GM12878 (cell line): Measurements from ENCODE around the gene UNC50. TPM values are rescaled to one million over a fixed set of nuclear protein-coding genes. Genes with fewer than 3 reads are reported as not detected.

ENCODE experiments used
- ATAC-seq: fragments of 200-7000 bp; cut with Tn5 transposase; 3 replicates; pipeline ENCODE4 v1.9.1; 2020; ENCODE audit warnings: mild to moderate bottlenecking, moderate library complexity
- BruUV-seq: library from RNA; stranded (reverse); fragments of 400-500 nt; replicated peaks from 2 replicates; lab custom pipeline; 2021; lab: Mats Ljungman, UMichigan
- CTCF ChIA-PET: fragments of 300-600 bp; sonication (Branson Sonifier 250); formaldehyde crosslinking; extraction: SDS; loops from one replicate; lab custom pipeline; 2021; ENCODE audit warnings: inconsistent platforms; lab: Yijun Ruan, JAX
- POLR2A ChIA-PET: fragments of 350-600 bp; formaldehyde crosslinking; extraction: SDS; loops from one replicate; lab custom pipeline; 2021; ENCODE audit warnings: inconsistent platforms; lab: Charles Lee
- RAD21 ChIA-PET: fragments of 300-600 bp; sonication (Branson Sonifier 250); formaldehyde crosslinking; loops from one replicate; lab custom pipeline; 2023; ENCODE audit warnings: antibody characterized with exemption; ENCODE audit not compliant: unreplicated experiment; lab: Charles Lee
- SMC1A ChIA-PET: fragments of 300-600 bp; sonication (Branson Sonifier 250); formaldehyde crosslinking; loops from one replicate; lab custom pipeline; 2023; ENCODE audit not compliant: unreplicated experiment, uncharacterized antibody; lab: Charles Lee
- DNase-seq: peaks from one replicate; pipeline ENCODE4 v3.0.0-alpha.2; 2011; ENCODE audit warnings: low read depth, low spot score
- FAIRE-seq: peaks from 3 replicates; lab custom pipeline; 2011; peaks lifted over from hg19 to GRCh38; lab: Jason Lieb, UNC
- H2AFZ ChIP-seq: 2 replicates; pipeline ENCODE4 v1.6.0; 2011; ENCODE audit warnings: low read depth, low read length, control low read depth; ENCODE audit not compliant: control insufficient read depth
- H3K27ac ChIP-seq: 2 replicates; pipeline ENCODE4 v1.5.1; 2011; ENCODE audit warnings: control low read depth; ENCODE audit not compliant: control insufficient read depth, insufficient read depth
- H3K27me3 ChIP-seq, 2 experiments: replicated peaks in 1 of 2; 2 replicates each; pipeline versions ENCODE4 v1.6.0 to v1.6.1; 2011; ENCODE audit warnings: low read length in 1 of 2; ENCODE audit not compliant: control insufficient read depth in 2 of 2, insufficient read depth in 2 of 2
- H3K36me3 ChIP-seq, 2 experiments: 2 replicates each; pipeline ENCODE4 v1.5.1; 2011; ENCODE audit warnings: low read length in 1 of 2; ENCODE audit not compliant: control insufficient read depth in 2 of 2, insufficient read depth in 2 of 2
- H3K4me1 ChIP-seq: 2 replicates; pipeline ENCODE4 v1.6.1; 2011; ENCODE audit warnings: mild to moderate bottlenecking, low read length, moderate library complexity, mixed read lengths; ENCODE audit not compliant: control insufficient read depth, insufficient read depth
- H3K4me2 ChIP-seq: 2 replicates; pipeline ENCODE4 v1.6.0; 2011; ENCODE audit warnings: control low read depth; ENCODE audit not compliant: control insufficient read depth, insufficient read depth
- H3K4me3 ChIP-seq: fragments of 200-600 bp; sonication (generic); 2 replicates; pipeline ENCODE4 v1.5.1; 2016
- H3K79me2 ChIP-seq: 2 replicates; pipeline ENCODE4 v1.6.0; 2011; ENCODE audit warnings: low read length; ENCODE audit not compliant: control insufficient read depth, insufficient read depth
- H3K9ac ChIP-seq: 2 replicates; pipeline ENCODE4 v1.8.0; 2011; ENCODE audit warnings: low read length, control low read depth, mixed read lengths; ENCODE audit not compliant: control insufficient read depth, insufficient read depth
- H3K9me3 ChIP-seq: replicated peaks from 3 replicates; pipeline ENCODE4 v1.5.1; 2011; ENCODE audit warnings: mild to moderate bottlenecking, low read length; ENCODE audit not compliant: control insufficient read depth, insufficient read depth
- H4K20me1 ChIP-seq: 2 replicates; pipeline ENCODE4 v1.6.0; 2011; ENCODE audit not compliant: control insufficient read depth, insufficient read depth
- DPF2 ChIP-seq: fragments of 450-650 bp; IDR thresholded peaks from 2 replicates; pipeline ENCODE4 v1.6.1; 2017; ENCODE audit warnings: mild to moderate bottlenecking
- EGR1 ChIP-seq, 2 experiments: IDR thresholded peaks; 1 replicate in 1 of 2; 2 replicates in 1 of 2; pipeline ENCODE4 v1.6.1; 2011 to 2012; ENCODE audit warnings: low read depth in 2 of 2, low read length in 2 of 2, borderline replicate concordance in 1 of 2, mild to moderate bottlenecking in 1 of 2, moderate library complexity in 1 of 2
- EP300 ChIP-seq, 2 experiments: fragments of 150-350 bp in 1 of 2; IDR thresholded peaks; 2 replicates each; pipeline ENCODE4 v1.6.1; 2011 to 2012; ENCODE audit warnings: low read depth in 2 of 2, low read length in 2 of 2, borderline replicate concordance in 1 of 2, improper control_type of control experiment in 1 of 2, inconsistent platforms in 1 of 2; ENCODE audit not compliant: control insufficient read depth in 1 of 2
- NR2C1 ChIP-seq: fragments of 450-650 bp; IDR thresholded peaks from 2 replicates; pipeline ENCODE4 v1.6.1; 2017; ENCODE audit warnings: antibody characterized with exemption, mild to moderate bottlenecking, moderate library complexity
- RB1 ChIP-seq: fragments of 450-650 bp; formaldehyde crosslinking; IDR thresholded peaks from 2 replicates; pipeline ENCODE4 v1.6.1; 2017; ENCODE audit warnings: mild to moderate bottlenecking, borderline replicate concordance
- SIN3A ChIP-seq: IDR thresholded peaks from 2 replicates; pipeline ENCODE4 v1.6.1; 2012; ENCODE audit warnings: low read depth, low read length, improper control_type of control experiment
- WRNIP1 ChIP-seq: IDR thresholded peaks from 2 replicates; pipeline ENCODE4 v1.6.1; 2011; ENCODE audit warnings: low read depth, low read length, improper control_type of control experiment, borderline replicate concordance
- YBX1 ChIP-seq: fragments of 450-650 bp; IDR thresholded peaks from 2 replicates; pipeline ENCODE4 v1.6.1; 2016; ENCODE audit warnings: antibody characterized with exemption
- WGBS: methylation state at CpG from one replicate; pipeline ENCODE4 v1.1.6; 2016; ENCODE audit warnings: low lambda C conversion rate; ENCODE audit not compliant: insufficient replicate concordance, insufficient coverage; ENCODE audit errors: missing lambda C conversion rate; 5-methylcytosine and 5-hydroxymethylcytosine counted together
- in situ Hi-C: fragments of 300-500 bp; cut with MboI; formaldehyde crosslinking; loops from 9 replicates; pipeline ENCODE4 v1.14.3; 2018; ENCODE audit warnings: mixed read lengths
- intact Hi-C: fragments of 100-400 bp; cut with micrococcal nuclease; formaldehyde crosslinking; loops from one replicate; pipeline ENCODE4 v1.14.2; 2022; ENCODE audit not compliant: unreplicated experiment
- polyA plus RNA-seq, 11 experiments: library from polyadenylated mRNA; depleted of rRNA in 4 of 11; unstranded in 6 of 11; stranded (reverse) in 5 of 11; fragments of >200 nt; fragmentation: Nextera tagmentation in 4 of 11; fragmentation: Illumina TruSeq in 1 of 11; extraction: Ambion mirVana in 4 of 11; extraction: Trizol in 1 of 11; gene quantifications; 1 replicate in 1 of 11; 2 replicates in 10 of 11; pipeline versions ENCODE4 v1.2.1 to v1.2.3, GENCODE V29; 2011 to 2016; ENCODE audit warnings: inconsistent platforms in 2 of 11, missing spikeins in 2 of 11, low read depth in 1 of 11
- total RNA-seq, 4 experiments: library from RNA; depleted of rRNA in 3 of 4; stranded (reverse); fragments of >200 nt in 3 of 4; fragmentation: Illumina TruSeq in 1 of 4; extraction: Trizol in 1 of 4; gene quantifications; 2 replicates each; pipeline versions ENCODE4 v1.2.1 to v1.2.3, GENCODE V29; 2013 to 2021
- TF ChIP-seq, protein P1 (sequence below): IDR thresholded peaks from 2 replicates; pipeline ENCODE4 v1.6.1; 2012; ENCODE audit warnings: low read depth, low read length, improper control_type of control experiment

Gene UNC50
- total and polyA plus RNA-seq, 10 of the 15 experiments (the other 5 are each of a cell fraction or from before 2014, with no cell fraction given) = 25.5 to 76.3 (median 37.8) TPM

- TF ChIP-seq NR2C1 (no peak), SIN3A (no peak), RB1 (no peak), YBX1 (no peak), WRNIP1 (no peak), EGR1 (IDR thresholded peaks at IDR 0.05; ENCODE audit: borderline replicate concordance in 1 of 2, low read depth in 2 of 2, low read length in 2 of 2) (no peak), DPF2 (no peak), EP300 (IDR thresholded peaks at IDR 0.05; ENCODE audit: borderline replicate concordance in 1 of 2, control insufficient read depth in 1 of 2, low read depth in 2 of 2, low read length in 2 of 2) (no peak)
- TF ChIP-seq, protein P1, sequence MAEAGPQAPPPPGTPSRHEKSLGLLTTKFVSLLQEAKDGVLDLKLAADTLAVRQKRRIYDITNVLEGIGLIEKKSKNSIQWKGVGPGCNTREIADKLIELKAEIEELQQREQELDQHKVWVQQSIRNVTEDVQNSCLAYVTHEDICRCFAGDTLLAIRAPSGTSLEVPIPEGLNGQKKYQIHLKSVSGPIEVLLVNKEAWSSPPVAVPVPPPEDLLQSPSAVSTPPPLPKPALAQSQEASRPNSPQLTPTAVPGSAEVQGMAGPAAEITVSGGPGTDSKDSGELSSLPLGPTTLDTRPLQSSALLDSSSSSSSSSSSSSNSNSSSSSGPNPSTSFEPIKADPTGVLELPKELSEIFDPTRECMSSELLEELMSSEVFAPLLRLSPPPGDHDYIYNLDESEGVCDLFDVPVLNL = no peak
- Histone ChIP-seq H3K36me3 (peaks cover 0 to 16% of the 10 kb centered on the region in 2 experiments; a peak in 2 of 4 replicates), H3K4me1 (no peaks in the 10 kb centered on the region), H3K4me3 (no peak overlapping the region), H3K9me3 (peaks cover 2% of the 10 kb centered on the region; the same call in 2 of the 3 replicates), H3K9ac (no peak overlapping the region), H3K27me3 (no peaks in the 10 kb centered on the region), H4K20me1 (no peaks in the 10 kb centered on the region), H3K4me2 (no peak overlapping the region), H2AFZ (no peak overlapping the region), H3K27ac (no peak overlapping the region), H3K79me2 (no peaks in the 10 kb centered on the region)
- RAD21 ChIA-PET = interaction anchor here (0.9 to 1.2 kb wide), 2 partner anchors 14 to 187 kb away, joined by 3 to 5 read pairs; no protein-coding TSS in a partner anchor
- intact Hi-C loops = no loop called here
- CTCF ChIA-PET = interaction anchor here (0.6 to 1.4 kb wide), 3 partner anchors 9 to 238 kb away, joined by 3 read pairs; no protein-coding TSS in a partner anchor
- DNase-seq (no peak), ATAC-seq (no peak), FAIRE-seq (no peak)
- in situ Hi-C loops = no loop called here
- WGBS = 32% methylated on average over 1 of the region's 1 CpG
- POLR2A ChIA-PET = no interaction called here
- SMC1A ChIA-PET = no interaction called here
- no TSS peak for BruUV-seq
Observed at GRCh38 chr2:98598781-98599428, 9.5 kb upstream of the UNC50 start.
